ENCODE data around the gene CACNA1G.

CACNA1G gene

DNA sequence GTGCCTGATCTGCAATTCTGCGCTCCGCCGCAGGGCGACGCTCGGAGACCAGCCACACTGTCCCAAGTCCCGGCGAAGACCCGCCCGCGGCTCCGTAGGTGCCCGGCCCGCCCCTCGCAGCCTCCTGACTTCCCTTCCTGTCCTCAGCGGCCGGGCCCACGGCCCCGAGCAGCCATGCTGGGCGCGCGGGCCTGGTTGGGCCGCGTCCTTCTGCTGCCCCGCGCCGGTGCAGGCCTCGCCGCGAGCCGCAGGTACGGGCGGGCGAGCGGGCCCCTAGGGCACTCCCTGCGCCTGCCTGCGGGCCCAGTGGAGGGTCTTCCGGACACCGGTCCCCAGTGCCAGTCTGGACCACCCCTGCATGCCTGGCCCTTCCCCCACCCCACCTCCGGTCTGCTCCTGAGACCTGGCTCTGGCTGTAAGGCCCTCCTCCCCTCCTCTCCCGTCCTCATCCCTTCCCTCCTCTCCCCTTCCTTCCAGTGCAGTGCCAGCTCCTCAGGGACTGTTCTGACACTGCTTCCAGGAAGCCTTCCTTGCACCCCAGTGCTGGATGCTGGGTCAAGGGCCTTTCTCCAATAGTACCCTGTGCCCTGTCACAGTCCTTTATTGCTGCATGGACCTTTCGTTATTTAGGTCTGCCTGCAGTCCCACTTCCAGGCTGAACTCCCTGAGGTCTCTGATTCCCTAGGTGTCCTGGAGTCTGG, 13.3 kb upstream of the CACNA1G start, which contains the start of gene SPATA20:
TSS of gene SPATA20 (plus strand) at position 140 of the 701 bp plus-strand sequence. CDS start at position 175, 35 bp downstream.
- Histone ChIP-seq H3K27ac (ENCODE audit: low read depth, low read length) (peak within 1 kb of the TSS; percentile 45), H3K9ac (ENCODE audit: low read depth in 1 of 2, low read length in 2 of 2) (peak within 1 kb of the TSS; percentile 77 to 86), H3K27me3 (ENCODE audit: control insufficient read depth in 1 of 2, insufficient read depth in 2 of 2, low read length in 2 of 2) (no peaks in the 10 kb centered on the region), H3K36me3 (ENCODE audit: control insufficient read depth in 1 of 2, insufficient read depth in 2 of 2, low read length in 2 of 2) (peaks cover 0 to 9% of the 10 kb centered on the region in 2 donors), H3K9me3 (ENCODE audit: control insufficient read depth in 1 of 2, low read length in 2 of 2) (no peaks in the 10 kb centered on the region), H3K4me3 (ENCODE audit: low read depth in 1 of 2, low read length in 2 of 2) (peak within 1 kb of the TSS; percentile 81 to 83), H3K4me1 (ENCODE audit: control insufficient read depth in 1 of 2, insufficient read depth in 2 of 2, low read length in 2 of 2) (peaks cover 33 to 34% of the 10 kb centered on the region in 2 donors)

DNA sequence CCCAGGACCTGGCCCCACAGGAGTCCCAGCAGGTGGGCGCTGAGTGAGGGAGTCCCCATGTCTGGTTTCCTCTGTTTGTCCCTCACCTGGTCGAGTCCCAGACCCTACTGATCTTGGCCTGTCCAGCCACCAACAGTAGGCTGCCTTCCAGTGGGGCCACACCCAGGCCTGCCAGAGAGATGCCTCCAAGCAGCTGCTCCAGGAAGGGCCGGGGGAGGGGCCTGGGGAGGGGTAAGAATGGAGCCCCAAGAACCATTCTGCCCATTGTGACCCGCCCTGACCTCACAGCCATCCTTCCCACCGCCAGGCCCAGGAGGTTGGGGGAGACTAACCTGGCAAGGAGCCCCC, 12.8 kb upstream of the CACNA1G start:
- Histone ChIP-seq H3K27me3 (ENCODE audit: control insufficient read depth in 1 of 2, insufficient read depth in 2 of 2, low read length in 2 of 2) (no peaks in the 10 kb centered on the region), H3K27ac (ENCODE audit: low read depth, low read length) (no peak overlapping the region), H3K9ac (ENCODE audit: low read depth in 1 of 2, low read length in 2 of 2) (peak overlapping the region; percentile 77 to 86), H3K36me3 (ENCODE audit: control insufficient read depth in 1 of 2, insufficient read depth in 2 of 2, low read length in 2 of 2) (peaks cover 0 to 9% of the 10 kb centered on the region in 2 donors), H3K9me3 (ENCODE audit: control insufficient read depth in 1 of 2, low read length in 2 of 2) (no peaks in the 10 kb centered on the region), H3K4me3 (ENCODE audit: low read depth in 1 of 2, low read length in 2 of 2) (peak overlapping the region; percentile 81 to 83), H3K4me1 (ENCODE audit: control insufficient read depth in 1 of 2, insufficient read depth in 2 of 2, low read length in 2 of 2) (peaks cover 28 to 29% of the 10 kb centered on the region in 2 donors)

DNA sequence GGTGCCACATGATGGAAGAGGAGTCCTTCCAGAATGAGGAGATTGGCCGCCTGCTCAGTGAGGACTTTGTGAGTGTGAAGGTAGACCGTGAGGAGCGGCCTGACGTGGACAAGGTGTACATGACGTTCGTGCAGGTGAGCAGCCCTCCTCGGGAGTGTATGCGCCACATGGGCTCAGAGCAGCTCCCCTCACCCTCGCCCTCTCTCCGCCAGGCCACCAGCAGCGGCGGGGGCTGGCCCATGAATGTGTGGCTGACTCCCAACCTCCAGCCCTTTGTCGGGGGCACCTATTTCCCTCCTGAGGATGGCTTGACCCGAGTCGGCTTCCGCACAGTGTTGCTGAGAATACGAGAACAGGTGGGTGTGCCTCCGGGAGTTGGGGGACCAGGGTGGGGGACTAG, 11.7 kb upstream of the CACNA1G start:
- no peak overlapping the region for H3K27ac ChIP-seq (ENCODE audit: low read depth, low read length)
- peaks cover 0 to 9% of the 10 kb centered on the region in 2 donors for H3K36me3 ChIP-seq (ENCODE audit: control insufficient read depth in 1 of 2, insufficient read depth in 2 of 2, low read length in 2 of 2)
- no peaks in the 10 kb centered on the region for H3K9me3 ChIP-seq (ENCODE audit: control insufficient read depth in 1 of 2, low read length in 2 of 2)
- H3K4me1 ChIP-seq (ENCODE audit: control insufficient read depth in 1 of 2, insufficient read depth in 2 of 2, low read length in 2 of 2), result peaks cover 17 to 18% of the 10 kb centered on the region in 2 donors
- no peak overlapping the region for H3K4me3 ChIP-seq (ENCODE audit: low read depth in 1 of 2, low read length in 2 of 2)
- H3K27me3 ChIP-seq (ENCODE audit: control insufficient read depth in 1 of 2, insufficient read depth in 2 of 2, low read length in 2 of 2), result no peaks in the 10 kb centered on the region
- H3K9ac ChIP-seq (ENCODE audit: low read depth in 1 of 2, low read length in 2 of 2), result no peak overlapping the region

DNA sequence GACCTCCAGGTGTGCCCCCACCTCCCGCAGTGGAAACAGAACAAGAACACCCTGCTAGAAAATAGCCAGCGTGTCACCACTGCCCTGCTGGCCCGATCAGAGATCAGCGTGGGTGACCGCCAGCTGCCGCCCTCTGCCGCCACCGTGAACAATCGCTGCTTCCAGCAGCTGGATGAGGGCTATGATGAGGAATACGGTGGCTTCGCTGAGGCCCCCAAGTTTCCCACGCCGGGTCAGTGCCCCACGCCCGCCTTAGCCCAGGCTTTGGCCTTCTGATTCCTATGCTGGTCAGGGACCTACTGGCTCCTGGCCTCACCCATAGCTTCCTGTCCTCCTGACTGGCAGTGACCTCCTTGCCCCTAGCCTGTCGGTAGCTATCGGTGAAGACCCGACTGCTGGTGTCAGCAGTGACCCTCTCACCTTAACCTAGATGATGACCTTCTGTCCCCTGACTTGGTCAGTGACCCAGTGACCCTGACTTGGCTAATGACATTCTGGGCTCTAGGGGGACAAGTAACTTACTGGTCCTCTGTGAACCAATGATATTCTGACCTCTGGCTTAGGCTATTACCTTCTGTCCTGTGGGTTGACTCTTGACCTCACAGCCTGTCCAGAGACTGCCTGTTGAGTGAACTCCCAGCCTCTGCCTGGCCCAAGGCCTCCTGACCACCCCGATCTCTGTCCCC, 11.1 kb upstream of the CACNA1G start:
- H3K4me3 ChIP-seq (ENCODE audit: low read depth in 1 of 2, low read length in 2 of 2), result no peak overlapping the region
- H3K27ac ChIP-seq (ENCODE audit: low read depth, low read length), result no peak overlapping the region
- H3K36me3 ChIP-seq (ENCODE audit: control insufficient read depth in 1 of 2, insufficient read depth in 2 of 2, low read length in 2 of 2), result peaks cover 0 to 10% of the 10 kb centered on the region in 2 donors
- H3K9me3 ChIP-seq (ENCODE audit: control insufficient read depth in 1 of 2, low read length in 2 of 2), result no peaks in the 10 kb centered on the region
- H3K4me1 ChIP-seq (ENCODE audit: control insufficient read depth in 1 of 2, insufficient read depth in 2 of 2, low read length in 2 of 2), result peaks cover 12 to 14% of the 10 kb centered on the region in 2 donors
- no peak overlapping the region for H3K9ac ChIP-seq (ENCODE audit: low read depth in 1 of 2, low read length in 2 of 2)
- H3K27me3 ChIP-seq (ENCODE audit: control insufficient read depth in 1 of 2, insufficient read depth in 2 of 2, low read length in 2 of 2), result no peaks in the 10 kb centered on the region

- H3K36me3 ChIP-seq (ENCODE audit: control insufficient read depth in 1 of 2, insufficient read depth in 2 of 2, low read length in 2 of 2), result peaks cover 0 to 14% of the 10 kb centered on the region in 2 donors
- H3K27ac ChIP-seq (ENCODE audit: low read depth, low read length), result no peak overlapping the region
- no peak overlapping the region for H3K9ac ChIP-seq (ENCODE audit: low read depth in 1 of 2, low read length in 2 of 2)
- no peaks in the 10 kb centered on the region for H3K27me3 ChIP-seq (ENCODE audit: control insufficient read depth in 1 of 2, insufficient read depth in 2 of 2, low read length in 2 of 2)
- H3K4me3 ChIP-seq (ENCODE audit: low read depth in 1 of 2, low read length in 2 of 2), result no peak overlapping the region
- H3K4me1 ChIP-seq (ENCODE audit: control insufficient read depth in 1 of 2, insufficient read depth in 2 of 2, low read length in 2 of 2), result peaks cover 12 to 14% of the 10 kb centered on the region in 2 donors
- no peaks in the 10 kb centered on the region for H3K9me3 ChIP-seq (ENCODE audit: control insufficient read depth in 1 of 2, low read length in 2 of 2)
Observed at GRCh38 chr17:50549969-50550368, 10.5 kb upstream of the CACNA1G start.

- no peak overlapping the region for H3K4me3 ChIP-seq (ENCODE audit: low read depth in 1 of 2, low read length in 2 of 2)
- H3K36me3 ChIP-seq (ENCODE audit: control insufficient read depth in 1 of 2, insufficient read depth in 2 of 2, low read length in 2 of 2), result peaks cover 0 to 14% of the 10 kb centered on the region in 2 donors
- no peak overlapping the region for H3K9ac ChIP-seq (ENCODE audit: low read depth in 1 of 2, low read length in 2 of 2)
- no peaks in the 10 kb centered on the region for H3K9me3 ChIP-seq (ENCODE audit: control insufficient read depth in 1 of 2, low read length in 2 of 2)
- H3K27ac ChIP-seq (ENCODE audit: low read depth, low read length), result no peak overlapping the region
- no peaks in the 10 kb centered on the region for H3K27me3 ChIP-seq (ENCODE audit: control insufficient read depth in 1 of 2, insufficient read depth in 2 of 2, low read length in 2 of 2)
- H3K4me1 ChIP-seq (ENCODE audit: control insufficient read depth in 1 of 2, insufficient read depth in 2 of 2, low read length in 2 of 2), result peaks cover 12 to 14% of the 10 kb centered on the region in 2 donors
Observed at GRCh38 chr17:50550661-50551432, 9.7 kb upstream of the CACNA1G start.

GRCh38 chr17:50551433-50551815, 9.1 kb upstream of the CACNA1G start:
- Histone ChIP-seq H3K9ac (ENCODE audit: low read depth in 1 of 2, low read length in 2 of 2) (no peak overlapping the region), H3K4me3 (ENCODE audit: low read depth in 1 of 2, low read length in 2 of 2) (no peak overlapping the region), H3K27ac (ENCODE audit: low read depth, low read length) (no peak overlapping the region), H3K36me3 (ENCODE audit: control insufficient read depth in 1 of 2, insufficient read depth in 2 of 2, low read length in 2 of 2) (peaks cover 0 to 14% of the 10 kb centered on the region in 2 donors), H3K4me1 (ENCODE audit: control insufficient read depth in 1 of 2, insufficient read depth in 2 of 2, low read length in 2 of 2) (peaks cover 11 to 12% of the 10 kb centered on the region in 2 donors), H3K9me3 (ENCODE audit: control insufficient read depth in 1 of 2, low read length in 2 of 2) (no peaks in the 10 kb centered on the region), H3K27me3 (ENCODE audit: control insufficient read depth in 1 of 2, insufficient read depth in 2 of 2, low read length in 2 of 2) (no peaks in the 10 kb centered on the region)

GRCh38 chr17:50551884-50552283, 8.6 kb upstream of the CACNA1G start:
- Histone ChIP-seq H3K4me1 (ENCODE audit: control insufficient read depth in 1 of 2, insufficient read depth in 2 of 2, low read length in 2 of 2) (peaks cover 6 to 8% of the 10 kb centered on the region in 2 donors), H3K9ac (ENCODE audit: low read depth in 1 of 2, low read length in 2 of 2) (no peak overlapping the region), H3K36me3 (ENCODE audit: control insufficient read depth in 1 of 2, insufficient read depth in 2 of 2, low read length in 2 of 2) (peaks cover 0 to 14% of the 10 kb centered on the region in 2 donors), H3K9me3 (ENCODE audit: control insufficient read depth in 1 of 2, low read length in 2 of 2) (no peaks in the 10 kb centered on the region), H3K4me3 (ENCODE audit: low read depth in 1 of 2, low read length in 2 of 2) (no peak overlapping the region), H3K27ac (ENCODE audit: low read depth, low read length) (no peak overlapping the region), H3K27me3 (ENCODE audit: control insufficient read depth in 1 of 2, insufficient read depth in 2 of 2, low read length in 2 of 2) (no peaks in the 10 kb centered on the region)

GRCh38 chr17:50554201-50554600, 6.3 kb upstream of the CACNA1G start:
- H3K9ac ChIP-seq (ENCODE audit: low read depth in 1 of 2, low read length in 2 of 2), result no peak overlapping the region
- H3K4me1 ChIP-seq (ENCODE audit: control insufficient read depth in 1 of 2, insufficient read depth in 2 of 2, low read length in 2 of 2), result peaks cover 4 to 5% of the 10 kb centered on the region in 2 donors
- H3K36me3 ChIP-seq (ENCODE audit: control insufficient read depth in 1 of 2, insufficient read depth in 2 of 2, low read length in 2 of 2), result peaks cover 0 to 14% of the 10 kb centered on the region in 2 donors
- H3K9me3 ChIP-seq (ENCODE audit: control insufficient read depth in 1 of 2, low read length in 2 of 2), result no peaks in the 10 kb centered on the region
- no peak overlapping the region for H3K27ac ChIP-seq (ENCODE audit: low read depth, low read length)
- H3K27me3 ChIP-seq (ENCODE audit: control insufficient read depth in 1 of 2, insufficient read depth in 2 of 2, low read length in 2 of 2), result peaks cover 12 to 19% of the 10 kb centered on the region in 2 donors
- H3K4me3 ChIP-seq (ENCODE audit: low read depth in 1 of 2, low read length in 2 of 2), result no peak overlapping the region

- Histone ChIP-seq H3K27me3 (ENCODE audit: control insufficient read depth in 1 of 2, insufficient read depth in 2 of 2, low read length in 2 of 2) (peaks cover 25 to 30% of the 10 kb centered on the region in 2 donors), H3K4me1 (ENCODE audit: control insufficient read depth in 1 of 2, insufficient read depth in 2 of 2, low read length in 2 of 2) (peaks cover 16% of the 10 kb centered on the region in 2 donors)
Observed at GRCh38 chr17:50556803-50557202, 3.7 kb upstream of the CACNA1G start.

More at GRCh38 chr17:50556803-50557202, 3.7 kb upstream of the CACNA1G start:
- Histone ChIP-seq H3K4me3 (ENCODE audit: low read depth in 1 of 2, low read length in 2 of 2) (no peak overlapping the region), H3K9ac (ENCODE audit: low read depth in 1 of 2, low read length in 2 of 2) (no peak overlapping the region), H3K36me3 (ENCODE audit: control insufficient read depth in 1 of 2, insufficient read depth in 2 of 2, low read length in 2 of 2) (peaks cover 0 to 4% of the 10 kb centered on the region in 2 donors), H3K9me3 (ENCODE audit: control insufficient read depth in 1 of 2, low read length in 2 of 2) (no peaks in the 10 kb centered on the region), H3K27ac (ENCODE audit: low read depth, low read length) (no peak overlapping the region)

Data from duodenal mucosa (tissue), 2 donors.